ENCODE measurements around the gene BEST1.
"Not testable (repeated sequence)": the region's sequence is repeated elsewhere in the genome, so short reads cannot be mapped to it uniquely, and the experiment has no call there.

BEST1 gene

GRCh38 chr11:61964058-61964665 is 14.0 kb downstream of the BEST1 start:
- Histone ChIP-seq H3K27me3 (ENCODE audit: insufficient read depth, low read length, poor library complexity) (no peaks in the 10 kb centered on the region), H2AFZ (ENCODE audit: low read depth, low read length) (no peak overlapping the region), H3K4me2 (ENCODE audit: insufficient read depth, low read length) (no peak overlapping the region), H3K36me3 (ENCODE audit: insufficient read depth, low read length) (peaks cover 33% of the 10 kb centered on the region), H3K4me1 (ENCODE audit: insufficient read depth, low read length) (peaks cover 30% of the 10 kb centered on the region), H3K9ac (ENCODE audit: low read depth, low read length) (no peak overlapping the region), H3K9me3 (ENCODE audit: insufficient read depth, low read length, severe bottlenecking) (no peaks in the 10 kb centered on the region), H4K20me1 (ENCODE audit: insufficient read depth, low read length) (peaks cover 22% of the 10 kb centered on the region), H3K79me2 (ENCODE audit: insufficient read depth, low read length) (peaks cover 20% of the 10 kb centered on the region), H3K27ac (ENCODE audit: low read length) (no peak overlapping the region), H3K4me3 (ENCODE audit: low read depth in 1 of 2, low read length in 2 of 2) (no peak overlapping the region)
- TF ChIP-seq EZH2 (IDR thresholded peaks at IDR 0.05; ENCODE audit: borderline replicate concordance, low read depth, low read length, severe bottlenecking) = no peak
- TF ChIP-seq, protein P1, sequence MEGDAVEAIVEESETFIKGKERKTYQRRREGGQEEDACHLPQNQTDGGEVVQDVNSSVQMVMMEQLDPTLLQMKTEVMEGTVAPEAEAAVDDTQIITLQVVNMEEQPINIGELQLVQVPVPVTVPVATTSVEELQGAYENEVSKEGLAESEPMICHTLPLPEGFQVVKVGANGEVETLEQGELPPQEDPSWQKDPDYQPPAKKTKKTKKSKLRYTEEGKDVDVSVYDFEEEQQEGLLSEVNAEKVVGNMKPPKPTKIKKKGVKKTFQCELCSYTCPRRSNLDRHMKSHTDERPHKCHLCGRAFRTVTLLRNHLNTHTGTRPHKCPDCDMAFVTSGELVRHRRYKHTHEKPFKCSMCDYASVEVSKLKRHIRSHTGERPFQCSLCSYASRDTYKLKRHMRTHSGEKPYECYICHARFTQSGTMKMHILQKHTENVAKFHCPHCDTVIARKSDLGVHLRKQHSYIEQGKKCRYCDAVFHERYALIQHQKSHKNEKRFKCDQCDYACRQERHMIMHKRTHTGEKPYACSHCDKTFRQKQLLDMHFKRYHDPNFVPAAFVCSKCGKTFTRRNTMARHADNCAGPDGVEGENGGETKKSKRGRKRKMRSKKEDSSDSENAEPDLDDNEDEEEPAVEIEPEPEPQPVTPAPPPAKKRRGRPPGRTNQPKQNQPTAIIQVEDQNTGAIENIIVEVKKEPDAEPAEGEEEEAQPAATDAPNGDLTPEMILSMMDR (IDR thresholded peaks at IDR 0.05; ENCODE audit: borderline replicate concordance, extremely low read depth, low read length, poor library complexity, severe bottlenecking) = no peak
- DNase-seq (no peak), ATAC-seq (ENCODE audit: insufficient read depth, low read depth) (no peak)

GRCh38 chr11:61964666-61965271 is 14.6 kb downstream of the BEST1 start:
- not testable (repeated sequence) for DNase-seq
- peaks cover 30% of the 10 kb centered on the region for H3K4me1 ChIP-seq (ENCODE audit: insufficient read depth, low read length)
- peaks cover 22% of the 10 kb centered on the region for H4K20me1 ChIP-seq (ENCODE audit: insufficient read depth, low read length)

DNA sequence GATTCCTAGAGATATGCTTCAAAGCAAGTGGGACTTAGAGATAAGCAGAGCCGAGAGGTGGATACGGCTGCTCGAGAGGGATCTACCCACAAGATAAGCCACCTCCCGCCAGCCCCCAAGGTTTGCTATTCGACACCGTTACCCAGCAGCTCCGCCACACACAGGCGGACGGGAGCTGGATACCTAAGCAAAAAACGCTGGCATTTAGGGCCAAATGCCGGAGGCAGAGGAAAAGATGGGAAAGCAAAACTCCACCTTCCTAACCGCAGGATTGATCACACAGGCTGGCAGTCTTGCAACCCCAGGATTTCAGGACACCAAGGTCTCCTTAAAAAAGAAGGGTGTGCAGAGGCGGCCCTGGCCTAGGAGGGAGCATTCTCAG is 16.6 kb downstream of the BEST1 start:
- H3K79me2 ChIP-seq (ENCODE audit: insufficient read depth, low read length) = peaks cover 20% of the 10 kb centered on the region
- peaks cover 22% of the 10 kb centered on the region for H4K20me1 ChIP-seq (ENCODE audit: insufficient read depth, low read length)
- H3K27me3 ChIP-seq (ENCODE audit: insufficient read depth, low read length, poor library complexity) = no peaks in the 10 kb centered on the region
- peak overlapping the region; percentile 82 for H3K4me2 ChIP-seq (ENCODE audit: insufficient read depth, low read length)
- peak overlapping the region; percentile 47 to 64 for H3K4me3 ChIP-seq (ENCODE audit: low read depth in 1 of 2, low read length in 2 of 2)
- peak overlapping the region; percentile 60 for H3K27ac ChIP-seq (ENCODE audit: low read length)
- H3K9ac ChIP-seq (ENCODE audit: low read depth, low read length) = peak overlapping the region; percentile 83
- TF ChIP-seq, protein P1 (IDR thresholded peaks at IDR 0.05; ENCODE audit: borderline replicate concordance, extremely low read depth, low read length, poor library complexity, severe bottlenecking) = no peak
- no peak for TF ChIP-seq EZH2 (IDR thresholded peaks at IDR 0.05; ENCODE audit: borderline replicate concordance, low read depth, low read length, severe bottlenecking)
- no peaks in the 10 kb centered on the region for H3K9me3 ChIP-seq (ENCODE audit: insufficient read depth, low read length, severe bottlenecking)
- H3K36me3 ChIP-seq (ENCODE audit: insufficient read depth, low read length) = peaks cover 33% of the 10 kb centered on the region
- ATAC-seq (ENCODE audit: insufficient read depth, low read depth) (peak; percentile 37), DNase-seq (peak; percentile 57)
- peak overlapping the region; percentile 56 for H2AFZ ChIP-seq (ENCODE audit: low read depth, low read length)
- H3K4me1 ChIP-seq (ENCODE audit: insufficient read depth, low read length) = peaks cover 35% of the 10 kb centered on the region

More at GRCh38 chr11:61964666-61965271, 14.6 kb downstream of the BEST1 start:
- H3K27ac ChIP-seq (ENCODE audit: low read length); H2AFZ ChIP-seq (ENCODE audit: low read depth, low read length); H3K9ac ChIP-seq (ENCODE audit: low read depth, low read length); H3K4me3 ChIP-seq (ENCODE audit: low read depth in 1 of 2, low read length in 2 of 2); H3K9me3 ChIP-seq (ENCODE audit: insufficient read depth, low read length, severe bottlenecking); H3K27me3 ChIP-seq (ENCODE audit: insufficient read depth, low read length, poor library complexity); ATAC-seq (ENCODE audit: insufficient read depth, low read depth): not testable (repeated sequence)
- H3K36me3 ChIP-seq (ENCODE audit: insufficient read depth, low read length) = peaks cover 33% of the 10 kb centered on the region
- peaks cover 20% of the 10 kb centered on the region for H3K79me2 ChIP-seq (ENCODE audit: insufficient read depth, low read length)
- peak overlapping the region; percentile 82; the same call in 1 of the 2 replicates for H3K4me2 ChIP-seq (ENCODE audit: insufficient read depth, low read length)

DNA sequence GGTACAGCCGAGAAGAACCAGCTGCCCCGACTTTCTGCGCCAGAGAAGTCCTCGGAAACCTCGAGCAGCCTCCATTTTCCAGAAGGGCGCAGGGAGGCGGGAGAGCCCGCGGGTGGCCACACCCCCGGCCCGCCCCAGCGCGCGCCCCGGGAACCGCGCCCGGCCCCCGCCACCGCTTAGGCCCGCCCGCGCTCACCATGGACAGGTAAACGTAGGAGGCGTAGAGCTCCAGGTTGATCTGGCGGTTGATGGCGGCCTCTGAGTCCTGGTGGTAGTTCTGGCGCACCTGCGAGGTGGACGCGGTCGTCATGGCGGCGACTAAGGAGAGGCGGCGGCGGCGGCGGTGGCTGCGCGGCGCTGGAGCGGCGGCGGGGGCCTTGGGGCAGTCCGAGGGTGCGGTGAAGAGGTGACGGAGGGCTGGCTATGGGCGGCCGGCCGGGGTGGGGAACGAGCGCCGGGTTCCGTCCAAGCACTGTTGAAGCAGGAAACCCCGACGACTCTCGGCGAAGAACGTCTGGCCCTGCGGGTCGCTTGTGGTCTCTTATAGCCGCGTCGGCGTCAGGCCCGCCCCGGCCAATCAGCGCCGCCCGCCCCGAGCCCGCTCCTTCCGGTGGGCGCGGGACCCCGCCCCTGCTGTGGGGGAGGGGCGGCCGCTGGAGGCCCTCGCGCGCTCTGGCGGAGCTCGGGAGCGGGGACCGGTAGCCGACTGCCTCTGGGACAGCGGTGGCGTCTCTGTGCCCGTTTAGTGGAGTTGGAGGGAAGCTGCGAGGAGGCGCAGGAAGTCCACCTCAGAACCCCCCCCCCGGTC is 17.2 kb downstream of the BEST1 start, which contains the start of gene FTH1:
Gene FTH1, minus strand, starts transcription at position 519 of the 808 bp plus-strand sequence. Its CDS starts 209 bp downstream, at position 310.
- H3K27me3 ChIP-seq (ENCODE audit: insufficient read depth, low read length, poor library complexity) = no peaks in the 10 kb centered on the region
- peak within 1 kb of the TSS; percentile 82 for H3K4me2 ChIP-seq (ENCODE audit: insufficient read depth, low read length)
- peak within 1 kb of the TSS; percentile 83 for H3K9ac ChIP-seq (ENCODE audit: low read depth, low read length)
- H3K4me1 ChIP-seq (ENCODE audit: insufficient read depth, low read length) = peaks cover 40% of the 10 kb centered on the region
- peak; percentile 81 for ATAC-seq (ENCODE audit: insufficient read depth, low read depth)
- peaks cover 20% of the 10 kb centered on the region for H3K79me2 ChIP-seq (ENCODE audit: insufficient read depth, low read length)
- H4K20me1 ChIP-seq (ENCODE audit: insufficient read depth, low read length) = peaks cover 22% of the 10 kb centered on the region
- no peaks in the 10 kb centered on the region for H3K9me3 ChIP-seq (ENCODE audit: insufficient read depth, low read length, severe bottlenecking)
- peak; percentile 89 for DNase-seq
- TF ChIP-seq, protein P1 (IDR thresholded peaks at IDR 0.05; ENCODE audit: borderline replicate concordance, extremely low read depth, low read length, poor library complexity, severe bottlenecking) = no peak
- H3K36me3 ChIP-seq (ENCODE audit: insufficient read depth, low read length) = peaks cover 33% of the 10 kb centered on the region
- peak within 1 kb of the TSS; percentile 88 for H3K27ac ChIP-seq (ENCODE audit: low read length)
- peak within 1 kb of the TSS; percentile 47 to 64 for H3K4me3 ChIP-seq (ENCODE audit: low read depth in 1 of 2, low read length in 2 of 2)
- peak within 1 kb of the TSS; percentile 97 for H2AFZ ChIP-seq (ENCODE audit: low read depth, low read length)

Measured in DND-41 (cell line).